Measurements from ENCODE around the gene MRC1. TPM values are rescaled to one million over a fixed set of nuclear protein-coding genes. Genes with fewer than 3 reads are reported as not detected.

The MRC1 gene
- total RNA-seq, 2 donors from 2014 or later = 0.09 TPM; not detected in 1

GRCh38 chr10:17811146-17811865, 2.2 kb downstream of the MRC1 start:
- WGBS, 2 experiments (ENCODE audit: insufficient coverage in 1 of 2, insufficient read length in 1 of 2) = 93 to 97% methylated on average over 2 to 4 of the region's 4 CpGs

DNA sequence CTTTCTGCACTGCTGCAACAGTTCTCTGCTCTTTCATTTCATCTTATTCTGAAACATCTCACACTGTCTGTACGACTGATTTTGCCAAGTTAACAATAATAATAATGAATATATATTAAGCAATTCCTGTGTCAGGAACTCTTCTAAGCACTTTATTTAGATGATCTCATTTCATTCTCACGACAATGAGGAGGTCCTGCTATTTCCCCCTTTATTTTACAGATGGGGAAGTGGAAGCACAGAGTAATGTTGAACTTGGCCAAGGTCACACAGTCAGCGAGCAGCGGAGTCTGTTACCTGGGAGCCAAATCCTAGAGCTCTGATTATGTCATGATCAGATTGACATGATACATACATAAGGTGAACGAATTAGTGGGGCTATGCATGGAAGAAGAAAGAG, 5.8 kb downstream of the MRC1 start:
- no peak overlapping the region for H3K27ac ChIP-seq (ENCODE audit: low read depth, low read length)
- no peak for DNase-seq
- no peak overlapping the region for H3K9ac ChIP-seq (ENCODE audit: extremely low read depth, low read length, poor library complexity, severe bottlenecking)
- Mint-ChIP-seq H3K27ac (no peak overlapping the region), H3K9me3 (no peaks in the 10 kb centered on the region), H3K27me3 (ENCODE audit: insufficient read depth) (no peaks in the 10 kb centered on the region), H3K4me3 (no peak overlapping the region), H3K36me3 (ENCODE audit: low read depth) (no peaks in the 10 kb centered on the region), H3K4me1 (no peaks in the 10 kb centered on the region)
- no peaks in the 10 kb centered on the region for H3K36me3 ChIP-seq (ENCODE audit: control insufficient read depth, insufficient read depth, low read length)
- no peak overlapping the region for H3K4me3 ChIP-seq (ENCODE audit: low read length)
- 97% methylated on average over 3 to 4 of the region's 5 CpGs for WGBS, 2 experiments (ENCODE audit: insufficient coverage in 1 of 2, insufficient read length in 1 of 2)
- no peaks in the 10 kb centered on the region for H3K9me3 ChIP-seq (ENCODE audit: control insufficient read depth, low read length)
- H3K27me3 ChIP-seq (ENCODE audit: control insufficient read depth, insufficient read depth, low read length, poor library complexity, severe bottlenecking) = no peaks in the 10 kb centered on the region
- no peak for TF ChIP-seq CTCF (conservative IDR thresholded peaks at IDR 0.05)
- H3K4me1 ChIP-seq (ENCODE audit: control insufficient read depth, insufficient read depth, low read length) = no peaks in the 10 kb centered on the region

More at GRCh38 chr10:17811146-17811865, 2.2 kb downstream of the MRC1 start:
- H3K36me3 ChIP-seq (ENCODE audit: control insufficient read depth, insufficient read depth, low read length) = no peaks in the 10 kb centered on the region
- Mint-ChIP-seq H3K9me3 (no peaks in the 10 kb centered on the region), H3K36me3 (ENCODE audit: low read depth) (no peaks in the 10 kb centered on the region), H3K4me3 (no peak overlapping the region), H3K27me3 (ENCODE audit: insufficient read depth) (no peaks in the 10 kb centered on the region), H3K27ac (no peak overlapping the region), H3K4me1 (peaks cover 3% of the 10 kb centered on the region)
- no peak for DNase-seq
- H3K4me1 ChIP-seq (ENCODE audit: control insufficient read depth, insufficient read depth, low read length) = no peaks in the 10 kb centered on the region
- no peak overlapping the region for H3K9ac ChIP-seq (ENCODE audit: extremely low read depth, low read length, poor library complexity, severe bottlenecking)
- H3K9me3 ChIP-seq (ENCODE audit: control insufficient read depth, low read length) = no peaks in the 10 kb centered on the region
- H3K27ac ChIP-seq (ENCODE audit: low read depth, low read length) = no peak overlapping the region
- no peaks in the 10 kb centered on the region for H3K27me3 ChIP-seq (ENCODE audit: control insufficient read depth, insufficient read depth, low read length, poor library complexity, severe bottlenecking)
- no peak for TF ChIP-seq CTCF (conservative IDR thresholded peaks at IDR 0.05)
- H3K4me3 ChIP-seq (ENCODE audit: low read length) = no peak overlapping the region

DNA sequence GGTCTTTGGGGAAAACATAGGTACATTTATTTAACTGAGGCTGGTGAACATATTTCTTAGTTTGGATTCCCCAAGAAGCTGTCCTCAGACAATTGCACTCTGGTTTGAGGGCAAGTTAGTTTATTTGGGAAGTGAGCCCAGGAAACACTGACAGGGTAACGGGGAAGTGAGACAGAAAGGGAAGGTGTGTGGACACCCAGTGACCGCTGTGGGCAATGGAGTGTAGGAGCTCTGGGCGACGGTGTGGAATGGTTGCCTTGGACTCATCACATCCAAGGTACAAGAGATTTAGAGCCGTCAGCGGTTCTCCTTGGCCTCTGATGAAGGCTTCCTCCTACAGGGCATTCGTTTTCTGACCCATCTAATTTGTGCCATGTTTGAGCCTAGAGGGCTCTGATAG, 7.1 kb downstream of the MRC1 start:
- Mint-ChIP-seq H3K27me3 (ENCODE audit: insufficient read depth) (no peaks in the 10 kb centered on the region), H3K36me3 (ENCODE audit: low read depth) (no peaks in the 10 kb centered on the region), H3K27ac (no peak overlapping the region), H3K4me1 (no peaks in the 10 kb centered on the region), H3K9me3 (no peaks in the 10 kb centered on the region), H3K4me3 (no peak overlapping the region)
- no peak for DNase-seq
- Histone ChIP-seq H3K4me1 (ENCODE audit: control insufficient read depth, insufficient read depth, low read length) (no peaks in the 10 kb centered on the region), H3K9me3 (ENCODE audit: control insufficient read depth, low read length) (no peaks in the 10 kb centered on the region), H3K4me3 (ENCODE audit: low read length) (no peak overlapping the region), H3K27ac (ENCODE audit: low read depth, low read length) (no peak overlapping the region), H3K9ac (ENCODE audit: extremely low read depth, low read length, poor library complexity, severe bottlenecking) (no peak overlapping the region), H3K27me3 (ENCODE audit: control insufficient read depth, insufficient read depth, low read length, poor library complexity, severe bottlenecking) (no peaks in the 10 kb centered on the region), H3K36me3 (ENCODE audit: control insufficient read depth, insufficient read depth, low read length) (no peaks in the 10 kb centered on the region)
- WGBS, 2 experiments (ENCODE audit: insufficient coverage in 1 of 2, insufficient read length in 1 of 2) = 91 to 97% methylated on average over 7 of the region's 7 CpGs
- no peak for TF ChIP-seq CTCF (conservative IDR thresholded peaks at IDR 0.05)

Data from endodermal cell (in vitro differentiated cells).